HepG2 (cell line): ENCODE measurements around the gene FAM219A. TPM values are rescaled to one million over a fixed set of nuclear protein-coding genes. Genes with fewer than 3 reads are reported as not detected.

ENCODE experiments used
- AKAP8 ChIP-seq: sonication (generic); formaldehyde crosslinking; IDR thresholded peaks from 2 replicates; pipeline ENCODE4 v1.5.1; 2020; ENCODE audit warnings: mild to moderate bottlenecking, missing genetic modification reagents
- CHCHD3 ChIP-seq: sonication (generic); formaldehyde crosslinking; IDR thresholded peaks from 2 replicates; pipeline ENCODE4 v1.8.0; 2022; ENCODE audit warnings: mild to moderate bottlenecking, missing genetic modification reagents, moderate library complexity
- DDIT3 ChIP-seq: sonication (generic); formaldehyde crosslinking; IDR thresholded peaks from 2 replicates; pipeline ENCODE4 v1.4.0; 2020; ENCODE audit warnings: mild to moderate bottlenecking, missing genetic modification reagents
- GMEB2 ChIP-seq: IDR thresholded peaks from 2 replicates; pipeline ENCODE4 v1.6.1; 2016; ENCODE audit warnings: missing biosample characterization, missing genetic modification reagents, low read depth
- HNRNPK ChIP-seq: fragments of 200-400 bp; formaldehyde crosslinking; IDR thresholded peaks from 2 replicates; pipeline ENCODE4 v1.6.1; 2018; ENCODE audit warnings: low read length, low read depth, moderate library complexity, mild to moderate bottlenecking; ENCODE audit not compliant: poor library complexity, severe bottlenecking
- HOXA3 ChIP-seq: sonication (generic); formaldehyde crosslinking; IDR thresholded peaks from 2 replicates; pipeline ENCODE4 v1.5.0; 2020; ENCODE audit warnings: missing genetic modification reagents
- MNT ChIP-seq: fragments of 450-650 bp; IDR thresholded peaks from 2 replicates; pipeline ENCODE4 v1.6.1; 2016
- NFE2 ChIP-seq: sonication (generic); formaldehyde crosslinking; IDR thresholded peaks from 2 replicates; pipeline ENCODE4 v1.4.0; 2020; ENCODE audit warnings: missing genetic modification reagents
- NFE2L2 ChIP-seq: fragments of 150-350 bp; IDR thresholded peaks from 2 replicates; pipeline ENCODE4 v1.6.1; 2014; ENCODE audit warnings: low read length
- NFYB ChIP-seq: sonication (generic); formaldehyde crosslinking; IDR thresholded peaks from 2 replicates; pipeline ENCODE4 v1.4.0; 2020; ENCODE audit warnings: missing genetic modification reagents
- NR2F2 ChIP-seq: IDR thresholded peaks from 2 replicates; pipeline ENCODE4 v1.6.1; 2012; ENCODE audit warnings: low read depth, inconsistent platforms, borderline replicate concordance
- POGK ChIP-seq: sonication (generic); formaldehyde crosslinking; conservative IDR thresholded peaks from 2 replicates; pipeline ENCODE4 v1.8.0; 2022; ENCODE audit warnings: mild to moderate bottlenecking, moderate library complexity, missing genetic modification reagents
- PRDM4 ChIP-seq: sonication (generic); formaldehyde crosslinking; IDR thresholded peaks from 2 replicates; pipeline ENCODE4 v1.9.0; 2021; ENCODE audit warnings: missing genetic modification reagents, borderline replicate concordance
- SAFB2 ChIP-seq: sonication (generic); formaldehyde crosslinking; IDR thresholded peaks from 2 replicates; pipeline ENCODE4 v1.5.1; 2020; ENCODE audit warnings: missing genetic modification reagents, low read depth, mild to moderate bottlenecking, borderline replicate concordance
- ZFP36L2 ChIP-seq: sonication (generic); formaldehyde crosslinking; IDR thresholded peaks from 2 replicates; pipeline ENCODE4 v1.4.0; 2020; ENCODE audit warnings: missing genetic modification reagents
- ZNF205 ChIP-seq: IDR thresholded peaks from 2 replicates; pipeline ENCODE4 v1.6.1; 2018; ENCODE audit warnings: missing biosample characterization, missing genetic modification reagents
- ZNF234 ChIP-seq: sonication (generic); formaldehyde crosslinking; conservative IDR thresholded peaks from 2 replicates; pipeline ENCODE4 v1.5.1; 2020; ENCODE audit warnings: mild to moderate bottlenecking, missing genetic modification reagents
- ZNF253 ChIP-seq: sonication (generic); formaldehyde crosslinking; IDR thresholded peaks from 2 replicates; pipeline ENCODE4 v1.8.0; 2022; ENCODE audit warnings: mild to moderate bottlenecking, missing genetic modification reagents, borderline replicate concordance
- ZNF275 ChIP-seq: sonication (generic); formaldehyde crosslinking; IDR thresholded peaks from 2 replicates; pipeline ENCODE4 v1.8.0; 2022; ENCODE audit warnings: missing genetic modification reagents, mild to moderate bottlenecking, inconsistent platforms, borderline replicate concordance
- ZNF547 ChIP-seq: sonication (generic); formaldehyde crosslinking; IDR thresholded peaks from 2 replicates; pipeline ENCODE4 v1.5.1; 2020; ENCODE audit warnings: mild to moderate bottlenecking, missing genetic modification reagents
- ZNF766 ChIP-seq: sonication (generic); formaldehyde crosslinking; IDR thresholded peaks from 2 replicates; pipeline ENCODE4 v1.5.0; 2020; ENCODE audit warnings: missing genetic modification reagents, borderline replicate concordance
- ZNF841 ChIP-seq: sonication (generic); formaldehyde crosslinking; IDR thresholded peaks from 2 replicates; pipeline ENCODE4 v1.8.1; 2023; ENCODE audit warnings: missing genetic modification reagents, borderline replicate concordance
- polyA plus RNA-seq, 8 experiments: library from polyadenylated mRNA; depleted of rRNA in 3 of 8; stranded (reverse) in 7 of 8; unstranded in 1 of 8; fragments of >200 nt; fragmentation: Illumina TruSeq in 4 of 8; extraction: Trizol in 4 of 8; gene quantifications; 2 replicates each; pipeline versions ENCODE4 v1.2.1 to v1.2.3, GENCODE V29; 2011 to 2016; ENCODE audit warnings: low read depth in 4 of 8, missing spikeins in 1 of 8, mixed read lengths in 1 of 8; ENCODE audit not compliant: insufficient read depth in 1 of 8
- total RNA-seq, 5 experiments: library from RNA; depleted of rRNA; stranded (reverse); fragments of >200 nt; fragmentation: Illumina TruSeq; extraction: Trizol; gene quantifications; 2 replicates each; pipeline ENCODE4 v1.2.3, GENCODE V29; 2016; ENCODE audit warnings: low read depth in 1 of 5

FAM219A gene
- total and polyA plus RNA-seq, 2 of the 13 experiments (the other 11 are each of a cell fraction or from before 2014, with no cell fraction given): 3.9 to 6.4 TPM

GRCh38 chr9:34374905-34375552 is 83.3 kb downstream of the FAM219A start (continued):
- TF ChIP-seq ZNF766 (CRISPR knock-in tag): no peak
- no peak for TF ChIP-seq NR2F2
- no peak for TF ChIP-seq NFE2L2
- TF ChIP-seq POGK (CRISPR knock-in tag): no peak; the same call in 1 of the 2 replicates
- no peak for TF ChIP-seq DDIT3 (CRISPR knock-in tag)
- TF ChIP-seq ZFP36L2: no peak
- TF ChIP-seq HOXA3 (CRISPR knock-in tag): no peak; the same call in 1 of the 2 replicates
- TF ChIP-seq SAFB2 (CRISPR knock-in tag): no peak
- no peak for TF ChIP-seq ZNF253 (CRISPR knock-in tag)
- no peak for TF ChIP-seq ZNF841 (CRISPR knock-in tag)
- TF ChIP-seq GMEB2: no peak
- TF ChIP-seq NFYB (CRISPR knock-in tag): no peak
- no peak for TF ChIP-seq NFE2 (CRISPR knock-in tag)
- TF ChIP-seq AKAP8 (CRISPR knock-in tag): no peak
- TF ChIP-seq CHCHD3 (CRISPR knock-in tag): no peak
- no peak for TF ChIP-seq ZNF547
- no peak for TF ChIP-seq ZNF275 (CRISPR knock-in tag)
- TF ChIP-seq PRDM4 (CRISPR knock-in tag): no peak
- TF ChIP-seq ZNF234 (CRISPR knock-in tag): no peak
- TF ChIP-seq HNRNPK: no peak
- TF ChIP-seq MNT: no peak
- no peak for TF ChIP-seq ZNF205 (CRISPR knock-in tag)
